ENCODE measurements around the gene FGD6. TPM values are rescaled to one million over a fixed set of nuclear protein-coding genes. Genes with fewer than 3 reads are reported as not detected.

Gene FGD6
- total RNA-seq, 1 experiment from 2014 or later = 28.3 TPM

DNA sequence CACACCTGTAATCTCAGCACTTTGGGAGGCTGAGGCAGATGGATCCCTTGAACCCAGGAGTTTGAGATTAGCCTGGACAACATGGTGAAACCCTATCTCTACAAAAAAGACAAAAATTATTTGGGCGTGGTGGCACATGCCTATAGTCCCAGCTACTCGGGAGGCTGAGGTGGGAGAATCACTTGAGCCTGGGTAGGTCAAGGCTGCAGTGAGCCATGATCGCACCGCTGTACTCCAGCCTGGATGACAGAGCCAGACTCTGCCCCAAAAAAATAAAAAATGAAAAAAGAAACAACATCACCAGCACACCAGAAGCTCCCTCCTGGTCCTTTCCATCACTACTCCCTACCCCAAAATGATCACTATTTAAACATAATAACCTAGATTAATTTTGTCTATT lies 2.9 kb upstream of the FGD6 start:
- CTCF ChIA-PET = no interaction called here
- in situ Hi-C loops (cut with HindIII; ENCODE audit: low pct_unique_long_range_greater_than_20kb, low sequenced_read_pairs) = no loop called here

DNA sequence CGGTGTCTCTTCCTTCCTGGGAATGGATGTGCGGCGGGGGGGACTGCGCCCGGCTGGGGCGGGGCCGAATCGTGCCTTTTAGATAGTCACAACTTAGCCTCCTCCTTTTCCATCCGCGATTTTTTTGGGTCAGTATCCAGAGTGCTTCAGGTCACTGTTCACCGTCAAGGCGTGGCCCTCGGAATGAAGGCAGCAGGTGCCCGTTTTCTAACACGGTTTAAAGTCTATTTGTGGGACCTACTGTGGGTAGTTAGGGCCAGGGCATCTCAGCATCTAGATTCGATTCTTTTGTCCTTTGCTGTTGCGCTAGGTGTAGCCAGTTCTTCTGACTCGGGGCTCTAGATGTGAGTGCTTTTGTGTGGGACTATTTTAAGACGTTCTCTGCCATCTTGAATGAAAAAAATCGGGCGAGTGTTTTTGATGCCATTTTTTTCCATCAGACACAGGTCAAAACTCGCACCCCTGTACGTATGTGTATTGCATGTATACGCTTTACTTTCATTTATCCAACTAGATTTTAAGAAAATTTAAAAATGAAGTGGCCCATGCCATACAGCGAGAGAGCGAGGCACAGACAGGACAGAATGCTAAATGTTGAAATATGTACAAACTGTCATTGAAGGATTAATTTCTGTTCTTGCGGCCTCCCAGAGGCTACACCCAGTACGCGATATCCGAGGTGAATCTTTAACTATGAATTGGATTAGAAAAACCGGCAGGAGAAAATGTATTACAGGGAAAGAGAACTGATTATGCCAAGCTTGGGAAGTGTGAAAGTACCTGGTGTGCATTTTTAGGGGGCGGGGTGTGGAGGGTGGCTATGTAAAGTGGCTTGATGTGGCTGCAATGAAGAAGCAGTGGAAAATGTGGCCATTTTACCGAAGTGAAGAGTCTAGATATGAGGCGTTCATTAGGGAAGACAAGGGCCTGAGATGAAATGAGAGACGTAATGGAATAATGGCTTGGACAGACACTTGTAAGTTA lies 1.2 kb upstream of the FGD6 start:
- Histone ChIP-seq H3K4me1 (ENCODE audit: control insufficient read depth, insufficient read depth, low read length) (peaks cover 21% of the 10 kb centered on the region), H3K27me3 (ENCODE audit: control insufficient read depth, insufficient read depth, low read length) (no peaks in the 10 kb centered on the region), H3K9me3 (ENCODE audit: control insufficient read depth, insufficient read depth, low read depth, low read length) (no peaks in the 10 kb centered on the region), H3K36me3 (ENCODE audit: control insufficient read depth, insufficient read depth, low read length) (peaks cover 5% of the 10 kb centered on the region; the same call in 1 of the 2 replicates), H3K4me3 (ENCODE audit: low read depth in 2 of 2, low read length in 2 of 2) (peak overlapping the region; percentile 93 to 94), H3K27ac (ENCODE audit: low read length) (peak overlapping the region; percentile 95)
- in situ Hi-C loops (cut with HindIII; ENCODE audit: low pct_unique_long_range_greater_than_20kb, low sequenced_read_pairs) (no loop called here), intact Hi-C loops (cut with micrococcal nuclease; ENCODE audit: unreplicated experiment) (no loop called here)
- TSS peak; percentile 79 for BruUV-seq (replicated peaks)
- ATAC-seq (no peak; the same call in 1 of the 2 replicates), DNase-seq (ENCODE audit: low read depth, low spot score) (no peak)
- CTCF ChIA-PET = interaction anchor here (0.6 to 0.8 kb wide), 2 partner anchors 13 to 101 kb away, joined by 4 read pairs; no protein-coding TSS in a partner anchor
- POLR2A ChIA-PET = interaction anchor here (1.5 kb wide), 1 partner anchor 11 kb away, joined by 3 read pairs; no protein-coding TSS in a partner anchor
- TF ChIP-seq POLR2AphosphoS5 (IDR thresholded peaks at IDR 0.05; ENCODE audit: low read depth, low read length) (no peak; the same call in 1 of the 2 replicates), SIN3A (IDR thresholded peaks at IDR 0.05; ENCODE audit: borderline replicate concordance, insufficient read depth, low read depth, low read length) (peak; percentile 48; the same call in 1 of the 2 replicates)

More for the DNA sequence above, 2.9 kb upstream of the FGD6 start:
- ATAC-seq (no peak), DNase-seq (ENCODE audit: low read depth, low spot score) (no peak)
- Histone ChIP-seq H3K9me3 (ENCODE audit: control insufficient read depth, insufficient read depth, low read depth, low read length) (no peaks in the 10 kb centered on the region), H3K4me3 (ENCODE audit: low read depth in 2 of 2, low read length in 2 of 2) (peak overlapping the region; percentile 17 to 94; a peak in 3 of 4 replicates), H3K27me3 (ENCODE audit: control insufficient read depth, insufficient read depth, low read length) (no peaks in the 10 kb centered on the region), H3K36me3 (ENCODE audit: control insufficient read depth, insufficient read depth, low read length) (peaks cover 5% of the 10 kb centered on the region; the same call in 1 of the 2 replicates), H3K27ac (ENCODE audit: low read length) (peak overlapping the region; percentile 95), H3K4me1 (ENCODE audit: control insufficient read depth, insufficient read depth, low read length) (peaks cover 11% of the 10 kb centered on the region; the same call in 1 of the 2 replicates)
- POLR2A ChIA-PET = no interaction called here
- intact Hi-C loops (cut with micrococcal nuclease; ENCODE audit: unreplicated experiment) = no loop called here
- no peak for TF ChIP-seq TCF7L2 (IDR thresholded peaks at IDR 0.05; ENCODE audit: low read depth, low read length)
- TF ChIP-seq, protein P1, sequence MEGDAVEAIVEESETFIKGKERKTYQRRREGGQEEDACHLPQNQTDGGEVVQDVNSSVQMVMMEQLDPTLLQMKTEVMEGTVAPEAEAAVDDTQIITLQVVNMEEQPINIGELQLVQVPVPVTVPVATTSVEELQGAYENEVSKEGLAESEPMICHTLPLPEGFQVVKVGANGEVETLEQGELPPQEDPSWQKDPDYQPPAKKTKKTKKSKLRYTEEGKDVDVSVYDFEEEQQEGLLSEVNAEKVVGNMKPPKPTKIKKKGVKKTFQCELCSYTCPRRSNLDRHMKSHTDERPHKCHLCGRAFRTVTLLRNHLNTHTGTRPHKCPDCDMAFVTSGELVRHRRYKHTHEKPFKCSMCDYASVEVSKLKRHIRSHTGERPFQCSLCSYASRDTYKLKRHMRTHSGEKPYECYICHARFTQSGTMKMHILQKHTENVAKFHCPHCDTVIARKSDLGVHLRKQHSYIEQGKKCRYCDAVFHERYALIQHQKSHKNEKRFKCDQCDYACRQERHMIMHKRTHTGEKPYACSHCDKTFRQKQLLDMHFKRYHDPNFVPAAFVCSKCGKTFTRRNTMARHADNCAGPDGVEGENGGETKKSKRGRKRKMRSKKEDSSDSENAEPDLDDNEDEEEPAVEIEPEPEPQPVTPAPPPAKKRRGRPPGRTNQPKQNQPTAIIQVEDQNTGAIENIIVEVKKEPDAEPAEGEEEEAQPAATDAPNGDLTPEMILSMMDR (IDR thresholded peaks at IDR 0.05) = no peak
- TF ChIP-seq SIN3A (IDR thresholded peaks at IDR 0.05; ENCODE audit: borderline replicate concordance, insufficient read depth, low read depth, low read length) = no peak
- TF ChIP-seq, protein P2, sequence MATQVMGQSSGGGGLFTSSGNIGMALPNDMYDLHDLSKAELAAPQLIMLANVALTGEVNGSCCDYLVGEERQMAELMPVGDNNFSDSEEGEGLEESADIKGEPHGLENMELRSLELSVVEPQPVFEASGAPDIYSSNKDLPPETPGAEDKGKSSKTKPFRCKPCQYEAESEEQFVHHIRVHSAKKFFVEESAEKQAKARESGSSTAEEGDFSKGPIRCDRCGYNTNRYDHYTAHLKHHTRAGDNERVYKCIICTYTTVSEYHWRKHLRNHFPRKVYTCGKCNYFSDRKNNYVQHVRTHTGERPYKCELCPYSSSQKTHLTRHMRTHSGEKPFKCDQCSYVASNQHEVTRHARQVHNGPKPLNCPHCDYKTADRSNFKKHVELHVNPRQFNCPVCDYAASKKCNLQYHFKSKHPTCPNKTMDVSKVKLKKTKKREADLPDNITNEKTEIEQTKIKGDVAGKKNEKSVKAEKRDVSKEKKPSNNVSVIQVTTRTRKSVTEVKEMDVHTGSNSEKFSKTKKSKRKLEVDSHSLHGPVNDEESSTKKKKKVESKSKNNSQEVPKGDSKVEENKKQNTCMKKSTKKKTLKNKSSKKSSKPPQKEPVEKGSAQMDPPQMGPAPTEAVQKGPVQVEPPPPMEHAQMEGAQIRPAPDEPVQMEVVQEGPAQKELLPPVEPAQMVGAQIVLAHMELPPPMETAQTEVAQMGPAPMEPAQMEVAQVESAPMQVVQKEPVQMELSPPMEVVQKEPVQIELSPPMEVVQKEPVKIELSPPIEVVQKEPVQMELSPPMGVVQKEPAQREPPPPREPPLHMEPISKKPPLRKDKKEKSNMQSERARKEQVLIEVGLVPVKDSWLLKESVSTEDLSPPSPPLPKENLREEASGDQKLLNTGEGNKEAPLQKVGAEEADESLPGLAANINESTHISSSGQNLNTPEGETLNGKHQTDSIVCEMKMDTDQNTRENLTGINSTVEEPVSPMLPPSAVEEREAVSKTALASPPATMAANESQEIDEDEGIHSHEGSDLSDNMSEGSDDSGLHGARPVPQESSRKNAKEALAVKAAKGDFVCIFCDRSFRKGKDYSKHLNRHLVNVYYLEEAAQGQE (IDR thresholded peaks at IDR 0.05; ENCODE audit: insufficient read depth in 1 of 2, low read depth in 2 of 2, low read length in 1 of 2) = no peak
- no peak for TF ChIP-seq POLR2AphosphoS5 (IDR thresholded peaks at IDR 0.05; ENCODE audit: low read depth, low read length)
- no TSS peak for BruUV-seq (replicated peaks)

Data from Panc1 (cell line).